KMS-11 (cell line): ENCODE results near the gene KIF26A.

Source experiments
- H2AFZ ChIP-seq: fragments of 200-600 bp; sonication (generic); 2 replicates; pipeline ENCODE4 v1.6.1; 2016; ENCODE audit warnings: antibody characterized with exemption, mixed run types, low read depth
- H3K27ac ChIP-seq: fragments of 200-600 bp; sonication (generic); 2 replicates; pipeline ENCODE4 v1.6.1; 2016; ENCODE audit warnings: mild to moderate bottlenecking, mixed run types
- H3K27me3 ChIP-seq: fragments of 200-600 bp; sonication (generic); 2 replicates; pipeline ENCODE4 v1.6.1; 2017; ENCODE audit warnings: mild to moderate bottlenecking, low read depth, mixed run types, moderate library complexity; ENCODE audit not compliant: insufficient read depth
- H3K36me3 ChIP-seq: fragments of 200-600 bp; sonication (generic); 2 replicates; pipeline ENCODE4 v1.6.1; 2017; ENCODE audit warnings: mild to moderate bottlenecking, mixed run types; ENCODE audit not compliant: insufficient read depth
- H3K4me1 ChIP-seq: fragments of 200-600 bp; sonication (generic); 2 replicates; pipeline ENCODE4 v1.6.1; 2016; ENCODE audit warnings: mild to moderate bottlenecking, low read depth, mixed run types; ENCODE audit not compliant: poor library complexity, severe bottlenecking
- H3K4me2 ChIP-seq: fragments of 200-600 bp; sonication (generic); 2 replicates; pipeline ENCODE4 v1.7.0; 2016; ENCODE audit warnings: mild to moderate bottlenecking, mixed run types
- H3K4me3 ChIP-seq: fragments of 200-600 bp; sonication (generic); IDR thresholded peaks from 2 replicates; pipeline ENCODE4 v1.6.1; 2017; ENCODE audit warnings: low read depth, low read length, mixed read lengths; ENCODE audit not compliant: insufficient read depth
- H3K79me2 ChIP-seq: fragments of 200-600 bp; sonication (generic); 2 replicates; pipeline ENCODE4 v1.6.1; 2016; ENCODE audit warnings: low read depth, mixed run types; ENCODE audit not compliant: insufficient read depth
- H3K9ac ChIP-seq: fragments of 200-600 bp; sonication (generic); 2 replicates; pipeline ENCODE4 v1.6.1; 2016; ENCODE audit warnings: mild to moderate bottlenecking, mixed run types
- H4K20me1 ChIP-seq: fragments of 200-600 bp; sonication (generic); 2 replicates; pipeline ENCODE4 v1.6.1; 2016; ENCODE audit warnings: mild to moderate bottlenecking, mixed run types; ENCODE audit not compliant: insufficient read depth
- CTCF ChIP-seq: fragments of 200-600 bp; sonication (generic); conservative IDR thresholded peaks from 2 replicates; pipeline ENCODE4 v1.6.1; 2017; ENCODE audit warnings: low read depth, mild to moderate bottlenecking, antibody characterized with exemption, low read length, moderate library complexity, mixed read lengths

The KIF26A gene

DNA sequence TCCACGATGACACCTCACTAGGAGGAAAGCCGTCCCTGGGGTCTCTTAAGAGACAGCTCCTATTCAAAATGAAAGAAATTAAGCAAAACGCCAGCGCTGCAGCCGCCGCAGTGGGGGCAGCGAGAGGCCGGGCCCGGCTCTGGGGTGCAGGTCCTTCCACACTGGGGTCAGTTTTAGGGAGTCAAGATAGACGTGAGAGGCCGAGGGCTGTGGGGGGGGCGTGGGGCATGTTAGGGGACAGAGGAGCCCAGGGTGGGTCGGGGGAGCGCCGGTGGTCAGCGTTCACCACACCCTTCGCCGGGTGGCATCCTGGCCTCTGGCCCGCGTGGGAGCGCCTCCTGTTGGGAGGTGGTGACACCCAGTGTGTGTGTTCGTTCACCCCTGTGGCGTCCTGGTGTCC, 25.7 kb downstream of the KIF26A start:
- Histone ChIP-seq H3K36me3 (no peaks in the 10 kb centered on the region), H3K27me3 (peaks cover 14% of the 10 kb centered on the region; the same call in 1 of the 2 replicates), H2AFZ (no peak overlapping the region), H3K4me3 (no peak overlapping the region), H3K9ac (no peak overlapping the region), H3K79me2 (no peaks in the 10 kb centered on the region), H3K4me1 (no peaks in the 10 kb centered on the region), H3K27ac (no peak overlapping the region), H3K4me2 (no peak overlapping the region), H4K20me1 (no peaks in the 10 kb centered on the region)
- TF ChIP-seq CTCF, result no peak

DNA sequence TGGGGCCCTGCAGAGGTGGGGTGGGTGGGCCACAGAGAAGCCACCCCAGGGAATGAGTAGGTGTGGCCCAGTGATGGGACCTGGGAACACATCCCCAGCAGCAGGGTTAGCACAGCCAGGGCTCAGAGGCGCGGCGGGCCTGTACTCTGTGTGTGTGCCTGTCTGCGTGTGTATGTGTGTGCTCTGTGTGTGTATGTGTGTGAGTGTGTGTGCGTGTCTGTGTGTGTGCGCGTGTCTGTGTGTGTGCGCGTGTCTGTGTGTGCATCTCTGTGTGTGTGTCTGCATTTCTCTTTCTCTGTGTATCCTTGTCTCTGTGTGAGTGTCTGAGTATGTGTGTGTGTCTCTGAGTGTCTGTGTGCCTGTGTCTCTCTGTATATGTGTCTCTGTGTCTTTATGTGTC, 26.1 kb downstream of the KIF26A start:
- Histone ChIP-seq H3K27me3 (peaks cover 16% of the 10 kb centered on the region; the same call in 1 of the 2 replicates), H4K20me1 (no peaks in the 10 kb centered on the region), H3K9ac (no peak overlapping the region), H3K4me2 (no peak overlapping the region), H3K79me2 (no peaks in the 10 kb centered on the region), H3K27ac (no peak overlapping the region), H3K36me3 (no peaks in the 10 kb centered on the region), H3K4me1 (no peaks in the 10 kb centered on the region), H2AFZ (no peak overlapping the region), H3K4me3 (no peak overlapping the region)
- TF ChIP-seq CTCF, result no peak

DNA sequence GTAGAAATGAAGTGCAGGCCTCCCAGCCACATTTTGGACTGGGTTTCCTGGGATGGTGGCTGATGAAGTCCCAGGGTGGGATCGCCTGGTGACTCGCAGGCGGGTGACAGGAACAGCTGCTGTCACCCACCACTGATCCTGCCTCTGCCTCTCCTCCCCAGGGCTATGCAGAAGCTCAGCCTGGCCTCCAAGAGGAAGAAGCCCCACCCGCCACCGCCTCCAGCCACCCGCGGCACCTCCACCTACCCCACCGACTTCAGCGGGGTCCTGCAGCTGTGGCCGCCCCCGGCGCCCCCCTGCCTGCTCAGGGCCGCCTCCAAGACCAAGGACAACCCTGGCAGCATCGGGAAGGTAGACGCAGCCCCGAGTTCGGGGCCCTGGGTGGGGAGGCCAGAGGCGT, 28.3 kb downstream of the KIF26A start:
- Histone ChIP-seq H4K20me1 (no peaks in the 10 kb centered on the region), H3K36me3 (no peaks in the 10 kb centered on the region), H3K4me2 (no peak overlapping the region), H3K27ac (no peak overlapping the region), H3K27me3 (peaks cover 18% of the 10 kb centered on the region; the same call in 1 of the 2 replicates), H3K4me3 (no peak overlapping the region), H3K79me2 (no peaks in the 10 kb centered on the region), H2AFZ (no peak overlapping the region), H3K4me1 (no peaks in the 10 kb centered on the region), H3K9ac (no peak overlapping the region)
- no peak for TF ChIP-seq CTCF

GRCh38 chr14:104168603-104169002, 30.2 kb downstream of the KIF26A start:
- Histone ChIP-seq H3K27me3 (peaks cover 18% of the 10 kb centered on the region; the same call in 1 of the 2 replicates), H3K79me2 (no peaks in the 10 kb centered on the region), H3K27ac (no peak overlapping the region), H3K4me3 (no peak overlapping the region), H3K4me2 (no peak overlapping the region), H3K9ac (no peak overlapping the region), H3K36me3 (no peaks in the 10 kb centered on the region), H4K20me1 (no peaks in the 10 kb centered on the region), H3K4me1 (no peaks in the 10 kb centered on the region), H2AFZ (no peak overlapping the region)
- no peak for TF ChIP-seq CTCF
